GM12878 (cell line): Measurements from ENCODE around the gene COL19A1. TPM values are rescaled to one million over a fixed set of nuclear protein-coding genes. Genes with fewer than 3 reads are reported as not detected.

Source experiments
- ATAC-seq: fragments of 200-7000 bp; cut with Tn5 transposase; 3 replicates; pipeline ENCODE4 v1.9.1; 2020; ENCODE audit warnings: mild to moderate bottlenecking, moderate library complexity
- BruUV-seq: library from RNA; stranded (reverse); fragments of 400-500 nt; replicated peaks from 2 replicates; lab custom pipeline; 2021; lab: Mats Ljungman, UMichigan
- CTCF ChIA-PET: fragments of 300-600 bp; sonication (Branson Sonifier 250); formaldehyde crosslinking; extraction: SDS; loops from one replicate; lab custom pipeline; 2021; ENCODE audit warnings: inconsistent platforms; lab: Yijun Ruan, JAX
- POLR2A ChIA-PET: fragments of 350-600 bp; formaldehyde crosslinking; extraction: SDS; loops from one replicate; lab custom pipeline; 2021; ENCODE audit warnings: inconsistent platforms; lab: Charles Lee
- RAD21 ChIA-PET: fragments of 300-600 bp; sonication (Branson Sonifier 250); formaldehyde crosslinking; loops from one replicate; lab custom pipeline; 2023; ENCODE audit warnings: antibody characterized with exemption; ENCODE audit not compliant: unreplicated experiment; lab: Charles Lee
- SMC1A ChIA-PET: fragments of 300-600 bp; sonication (Branson Sonifier 250); formaldehyde crosslinking; loops from one replicate; lab custom pipeline; 2023; ENCODE audit not compliant: unreplicated experiment, uncharacterized antibody; lab: Charles Lee
- DNase-seq: peaks from one replicate; pipeline ENCODE4 v3.0.0-alpha.2; 2011; ENCODE audit warnings: low read depth, low spot score
- FAIRE-seq: peaks from 3 replicates; lab custom pipeline; 2011; peaks lifted over from hg19 to GRCh38; lab: Jason Lieb, UNC
- H2AFZ ChIP-seq: 2 replicates; pipeline ENCODE4 v1.6.0; 2011; ENCODE audit warnings: low read depth, low read length, control low read depth; ENCODE audit not compliant: control insufficient read depth
- H3K27ac ChIP-seq: 2 replicates; pipeline ENCODE4 v1.5.1; 2011; ENCODE audit warnings: control low read depth; ENCODE audit not compliant: control insufficient read depth, insufficient read depth
- H3K27me3 ChIP-seq, 2 experiments: replicated peaks in 1 of 2; 2 replicates each; pipeline versions ENCODE4 v1.6.0 to v1.6.1; 2011; ENCODE audit warnings: low read length in 1 of 2; ENCODE audit not compliant: control insufficient read depth in 2 of 2, insufficient read depth in 2 of 2
- H3K36me3 ChIP-seq, 2 experiments: 2 replicates each; pipeline ENCODE4 v1.5.1; 2011; ENCODE audit warnings: low read length in 1 of 2; ENCODE audit not compliant: control insufficient read depth in 2 of 2, insufficient read depth in 2 of 2
- H3K4me1 ChIP-seq: 2 replicates; pipeline ENCODE4 v1.6.1; 2011; ENCODE audit warnings: mild to moderate bottlenecking, low read length, moderate library complexity, mixed read lengths; ENCODE audit not compliant: control insufficient read depth, insufficient read depth
- H3K4me2 ChIP-seq: 2 replicates; pipeline ENCODE4 v1.6.0; 2011; ENCODE audit warnings: control low read depth; ENCODE audit not compliant: control insufficient read depth, insufficient read depth
- H3K4me3 ChIP-seq: fragments of 200-600 bp; sonication (generic); 2 replicates; pipeline ENCODE4 v1.5.1; 2016
- H3K79me2 ChIP-seq: 2 replicates; pipeline ENCODE4 v1.6.0; 2011; ENCODE audit warnings: low read length; ENCODE audit not compliant: control insufficient read depth, insufficient read depth
- H3K9ac ChIP-seq: 2 replicates; pipeline ENCODE4 v1.8.0; 2011; ENCODE audit warnings: low read length, control low read depth, mixed read lengths; ENCODE audit not compliant: control insufficient read depth, insufficient read depth
- H3K9me3 ChIP-seq: replicated peaks from 3 replicates; pipeline ENCODE4 v1.5.1; 2011; ENCODE audit warnings: mild to moderate bottlenecking, low read length; ENCODE audit not compliant: control insufficient read depth, insufficient read depth
- H4K20me1 ChIP-seq: 2 replicates; pipeline ENCODE4 v1.6.0; 2011; ENCODE audit not compliant: control insufficient read depth, insufficient read depth
- ASH2L ChIP-seq: fragments of 300-600, 200-600 bp; sonication (generic); IDR thresholded peaks from 2 replicates; pipeline ENCODE4 v1.6.1; 2017; ENCODE audit warnings: low read depth, mild to moderate bottlenecking, borderline replicate concordance
- BCLAF1 ChIP-seq: fragments of 450-650 bp; IDR thresholded peaks from 2 replicates; pipeline ENCODE4 v1.6.1; 2017; ENCODE audit warnings: antibody characterized with exemption, mild to moderate bottlenecking, moderate library complexity
- CTCF ChIP-seq, 3 experiments: IDR thresholded peaks in 2 of 3; conservative IDR thresholded peaks in 1 of 3; 2 replicates each; pipeline ENCODE4 v1.5.1; 2011; ENCODE audit warnings: low read depth in 3 of 3, low read length in 3 of 3, mild to moderate bottlenecking in 3 of 3, control low read depth in 2 of 3, moderate library complexity in 2 of 3, inconsistent platforms in 1 of 3, mixed read lengths in 1 of 3; ENCODE audit not compliant: control insufficient read depth in 2 of 3, insufficient read depth in 1 of 3; ENCODE audit errors: extremely low read depth in 1 of 3
- E2F8 ChIP-seq: fragments of 450-650 bp; IDR thresholded peaks from 2 replicates; pipeline ENCODE4 v1.6.1; 2018; ENCODE audit warnings: mild to moderate bottlenecking, low read depth, moderate library complexity; ENCODE audit not compliant: partially characterized antibody
- HDGF ChIP-seq: fragments of 450-650 bp; IDR thresholded peaks from 2 replicates; pipeline ENCODE4 v1.6.1; 2016; ENCODE audit warnings: antibody characterized with exemption
- IKZF2 ChIP-seq, 2 experiments: fragments of 450-650 bp; IDR thresholded peaks; 2 replicates each; pipeline ENCODE4 v1.6.1; 2017; ENCODE audit warnings: mild to moderate bottlenecking in 2 of 2, moderate library complexity in 2 of 2
- JUND ChIP-seq: IDR thresholded peaks from 2 replicates; pipeline ENCODE4 v1.6.1; 2012; ENCODE audit warnings: low read depth, mild to moderate bottlenecking, low read length, improper control_type of control experiment, moderate library complexity
- KLF5 ChIP-seq: fragments of 450-650 bp; IDR thresholded peaks from 2 replicates; pipeline ENCODE4 v1.6.1; 2014; ENCODE audit warnings: mild to moderate bottlenecking; ENCODE audit not compliant: partially characterized antibody
- NFXL1 ChIP-seq: fragments of 450-650 bp; IDR thresholded peaks from 2 replicates; pipeline ENCODE4 v1.6.1; 2017; ENCODE audit warnings: antibody characterized with exemption, mild to moderate bottlenecking, borderline replicate concordance
- RAD21 ChIP-seq: IDR thresholded peaks from 2 replicates; pipeline ENCODE4 v1.6.1; 2011; ENCODE audit warnings: mild to moderate bottlenecking, low read depth, low read length, moderate library complexity; ENCODE audit not compliant: insufficient read depth
- RCOR1 ChIP-seq: conservative IDR thresholded peaks from 2 replicates; pipeline ENCODE4 v1.6.1; 2012; ENCODE audit warnings: low read depth, low read length, improper control_type of control experiment
- RUNX3 ChIP-seq: IDR thresholded peaks from 2 replicates; pipeline ENCODE4 v1.6.1; 2012; ENCODE audit warnings: low read length, inconsistent platforms
- SIN3A ChIP-seq: IDR thresholded peaks from 2 replicates; pipeline ENCODE4 v1.6.1; 2012; ENCODE audit warnings: low read depth, low read length, improper control_type of control experiment
- YBX1 ChIP-seq: fragments of 450-650 bp; IDR thresholded peaks from 2 replicates; pipeline ENCODE4 v1.6.1; 2016; ENCODE audit warnings: antibody characterized with exemption
- ZBED1 ChIP-seq: IDR thresholded peaks from 2 replicates; pipeline ENCODE4 v1.6.1; 2016; ENCODE audit warnings: borderline replicate concordance
- ZNF384 ChIP-seq: IDR thresholded peaks from 2 replicates; pipeline ENCODE4 v1.6.1; 2012; ENCODE audit warnings: low read depth, mild to moderate bottlenecking, low read length, improper control_type of control experiment, borderline replicate concordance
- WGBS: methylation state at CpG from one replicate; pipeline ENCODE4 v1.1.6; 2016; ENCODE audit warnings: low lambda C conversion rate; ENCODE audit not compliant: insufficient replicate concordance, insufficient coverage; ENCODE audit errors: missing lambda C conversion rate; 5-methylcytosine and 5-hydroxymethylcytosine counted together
- in situ Hi-C: fragments of 300-500 bp; cut with MboI; formaldehyde crosslinking; loops from 9 replicates; pipeline ENCODE4 v1.14.3; 2018; ENCODE audit warnings: mixed read lengths
- intact Hi-C: fragments of 100-400 bp; cut with micrococcal nuclease; formaldehyde crosslinking; loops from one replicate; pipeline ENCODE4 v1.14.2; 2022; ENCODE audit not compliant: unreplicated experiment
- polyA plus RNA-seq, 11 experiments: library from polyadenylated mRNA; depleted of rRNA in 4 of 11; unstranded in 6 of 11; stranded (reverse) in 5 of 11; fragments of >200 nt; fragmentation: Nextera tagmentation in 4 of 11; fragmentation: Illumina TruSeq in 1 of 11; extraction: Ambion mirVana in 4 of 11; extraction: Trizol in 1 of 11; gene quantifications; 1 replicate in 1 of 11; 2 replicates in 10 of 11; pipeline versions ENCODE4 v1.2.1 to v1.2.3, GENCODE V29; 2011 to 2016; ENCODE audit warnings: inconsistent platforms in 2 of 11, missing spikeins in 2 of 11, low read depth in 1 of 11
- total RNA-seq, 4 experiments: library from RNA; depleted of rRNA in 3 of 4; stranded (reverse); fragments of >200 nt in 3 of 4; fragmentation: Illumina TruSeq in 1 of 4; extraction: Trizol in 1 of 4; gene quantifications; 2 replicates each; pipeline versions ENCODE4 v1.2.1 to v1.2.3, GENCODE V29; 2013 to 2021

COL19A1 gene
- total and polyA plus RNA-seq, 10 of the 15 experiments (the other 5 are each of a cell fraction or from before 2014, with no cell fraction given), result 1.1 to 13.5 (median 4.1) TPM

- no peaks in the 10 kb centered on the region for H3K79me2 ChIP-seq
- no peaks in the 10 kb centered on the region for H3K9me3 ChIP-seq
- no peak overlapping the region for H3K27ac ChIP-seq
- ChIA-PET RAD21 (interaction anchor here (0.6 to 3.0 kb wide), 9 partner anchors 9 to 384 kb away, joined by 3 to 64 read pairs (median 6); partner anchors contain the start of gene FAM135A), POLR2A (no interaction called here), SMC1A (interaction anchor here (0.6 to 3.9 kb wide), 6 partner anchors 8 to 404 kb away, joined by 3 to 41 read pairs (median 10); no protein-coding TSS in a partner anchor), CTCF (interaction anchor here (0.8 to 3.8 kb wide), 23 partner anchors 8 to 735 kb away, joined by 3 to 115 read pairs (median 12); no protein-coding TSS in a partner anchor)
- FAIRE-seq (no peak), DNase-seq (no peak), ATAC-seq (no peak)
- H3K27me3 ChIP-seq, result no peaks in the 10 kb centered on the region; a peak in 1 of 4 replicates
- no peaks in the 10 kb centered on the region for H3K4me1 ChIP-seq
- intact Hi-C loops (loop anchor here (2.0 to 5.0 kb wide), 4 partner anchors 72 to 667 kb away; no protein-coding TSS in a partner anchor), in situ Hi-C loops (loop anchor here (5.0 kb wide), 1 partner anchor 147 kb away; no protein-coding TSS in a partner anchor)
- BruUV-seq, result no TSS peak
- no peak overlapping the region for H2AFZ ChIP-seq
- no peaks in the 10 kb centered on the region for H3K36me3 ChIP-seq
- 93% methylated on average over 1 of the region's 1 CpG for WGBS
- H3K4me2 ChIP-seq, result no peak overlapping the region
- no peak overlapping the region for H3K9ac ChIP-seq
- no peaks in the 10 kb centered on the region for H4K20me1 ChIP-seq
- H3K4me3 ChIP-seq, result no peak overlapping the region
- TF ChIP-seq KLF5, result no peak
- no peak for TF ChIP-seq ASH2L
- TF ChIP-seq RCOR1, result no peak
- no peak for TF ChIP-seq SIN3A
- TF ChIP-seq JUND, result no peak
- TF ChIP-seq RUNX3, result no peak
- TF ChIP-seq ZBED1, result no peak
- no peak for TF ChIP-seq NFXL1
- TF ChIP-seq YBX1, result no peak
- no peak for TF ChIP-seq HDGF
- TF ChIP-seq BCLAF1, result no peak
- TF ChIP-seq ZNF384, result no peak
- no peak for TF ChIP-seq E2F8
- TF ChIP-seq RAD21, result no peak
- TF ChIP-seq CTCF (IDR thresholded peaks at IDR 0.05 in 2 of 3, conservative IDR thresholded peaks at IDR 0.05 in 1 of 3; ENCODE audit: control insufficient read depth in 2 of 3, extremely low read depth in 1 of 3, insufficient read depth in 1 of 3, low read depth in 3 of 3, low read length in 3 of 3), result no peak
- no peak for TF ChIP-seq IKZF2 (IDR thresholded peaks at IDR 0.05)
These were observed 353.7 kb downstream of the COL19A1 start for GRCh38 chr6:70219943-70220613.
